ENCODE data around the gene TRMT10A.

- TF ChIP-seq CREB1 (IDR thresholded peaks at IDR 0.05; ENCODE audit: low read depth): no peak
- TF ChIP-seq EP300 (IDR thresholded peaks at IDR 0.05; ENCODE audit: borderline replicate concordance): no peak
- no peak for TF ChIP-seq NFIC (IDR thresholded peaks at IDR 0.05)
- TF ChIP-seq TAF1 (IDR thresholded peaks at IDR 0.05; ENCODE audit: low read depth): no peak
- no peak for TF ChIP-seq ZBTB7A (IDR thresholded peaks at IDR 0.05; ENCODE audit: low read depth)
- no peak for TF ChIP-seq YY1 (IDR thresholded peaks at IDR 0.05; ENCODE audit: low read depth)
- TF ChIP-seq REST (IDR thresholded peaks at IDR 0.05; ENCODE audit: low read depth): no peak
- TF ChIP-seq, protein P1, sequence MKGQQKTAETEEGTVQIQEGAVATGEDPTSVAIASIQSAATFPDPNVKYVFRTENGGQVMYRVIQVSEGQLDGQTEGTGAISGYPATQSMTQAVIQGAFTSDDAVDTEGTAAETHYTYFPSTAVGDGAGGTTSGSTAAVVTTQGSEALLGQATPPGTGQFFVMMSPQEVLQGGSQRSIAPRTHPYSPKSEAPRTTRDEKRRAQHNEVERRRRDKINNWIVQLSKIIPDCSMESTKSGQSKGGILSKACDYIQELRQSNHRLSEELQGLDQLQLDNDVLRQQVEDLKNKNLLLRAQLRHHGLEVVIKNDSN (IDR thresholded peaks at IDR 0.05): no peak
- TF ChIP-seq, protein P2, sequence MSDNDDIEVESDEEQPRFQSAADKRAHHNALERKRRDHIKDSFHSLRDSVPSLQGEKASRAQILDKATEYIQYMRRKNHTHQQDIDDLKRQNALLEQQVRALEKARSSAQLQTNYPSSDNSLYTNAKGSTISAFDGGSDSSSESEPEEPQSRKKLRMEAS (IDR thresholded peaks at IDR 0.05): no peak
Observed at GRCh38 chr4:99571883-99572282, 8.0 kb upstream of the TRMT10A start.
